Brain microvascular endothelial cell (primary cell): Measurements from ENCODE around the gene CREB5.

ENCODE experiments used
- DNase-seq: peaks from one replicate; pipeline ENCODE4 v3.0.0-alpha.2; 2020
- H3K27ac ChIP-seq: fragments of 250-450 bp; sonication (Bioruptor Pico); 2 replicates; pipeline ENCODE4 v1.5.1; 2020; ENCODE audit warnings: mild to moderate bottlenecking, moderate library complexity
- H3K27me3 ChIP-seq: fragments of 250-450 bp; sonication (Bioruptor Pico); replicated peaks from 2 replicates; pipeline ENCODE4 v1.5.1; 2020; ENCODE audit warnings: mild to moderate bottlenecking
- H3K36me3 ChIP-seq: fragments of 250-450 bp; sonication (Bioruptor Pico); replicated peaks from 2 replicates; pipeline ENCODE4 v1.5.1; 2020; ENCODE audit warnings: mild to moderate bottlenecking
- H3K4me3 ChIP-seq: 2 replicates; pipeline ENCODE4 v1.5.1; 2011; ENCODE audit warnings: low read depth, mild to moderate bottlenecking, control low read depth, low read length, moderate library complexity
- CTCF ChIP-seq: IDR thresholded peaks from 2 replicates; pipeline ENCODE4 v1.5.1; 2011; ENCODE audit warnings: low read depth, mild to moderate bottlenecking, moderate library complexity, low read length, control low read depth, inconsistent platforms; ENCODE audit errors: missing control alignments
- in situ Hi-C: cut with HindIII; loops from 2 replicates; pipeline ENCODE4 v1.10.0; 2017; ENCODE audit warnings: low sequenced_read_pairs, low pct_ligation_motif_present

Gene CREB5

GRCh38 chr7:28749638-28750037, 337.3 kb downstream of the CREB5 start:
- Histone ChIP-seq H3K36me3 (no peaks in the 10 kb centered on the region), H3K4me3 (no peak overlapping the region), H3K27me3 (no peaks in the 10 kb centered on the region), H3K27ac (no peak overlapping the region)
- no peak for DNase-seq
- no peak for TF ChIP-seq CTCF
- in situ Hi-C loops = no loop called here

- in situ Hi-C loops = no loop called here
- TF ChIP-seq CTCF = no peak
- Histone ChIP-seq H3K36me3 (no peaks in the 10 kb centered on the region), H3K27me3 (no peaks in the 10 kb centered on the region), H3K27ac (no peak overlapping the region), H3K4me3 (no peak overlapping the region)
- DNase-seq = no peak
These were observed 338.7 kb downstream of the CREB5 start for GRCh38 chr7:28750981-28751380.

- no peaks in the 10 kb centered on the region for H3K36me3 ChIP-seq
- in situ Hi-C loops = no loop called here
- H3K4me3 ChIP-seq = no peak overlapping the region
- DNase-seq = no peak
- TF ChIP-seq CTCF = no peak
- no peaks in the 10 kb centered on the region for H3K27me3 ChIP-seq
- no peak overlapping the region for H3K27ac ChIP-seq
These were observed 341.3 kb downstream of the CREB5 start for GRCh38 chr7:28753613-28754012.

GRCh38 chr7:28754027-28754426, 341.7 kb downstream of the CREB5 start:
- in situ Hi-C loops = no loop called here
- peak; percentile 39 for TF ChIP-seq CTCF
- no peak overlapping the region for H3K27ac ChIP-seq
- H3K4me3 ChIP-seq = no peak overlapping the region
- peak; percentile 50 for DNase-seq
- H3K36me3 ChIP-seq = no peaks in the 10 kb centered on the region
- no peaks in the 10 kb centered on the region for H3K27me3 ChIP-seq

GRCh38 chr7:28754447-28754846, 342.1 kb downstream of the CREB5 start:
- in situ Hi-C loops = no loop called here
- H3K27me3 ChIP-seq = no peaks in the 10 kb centered on the region
- H3K27ac ChIP-seq = no peak overlapping the region
- no peak for TF ChIP-seq CTCF
- H3K36me3 ChIP-seq = no peaks in the 10 kb centered on the region
- DNase-seq = no peak
- no peak overlapping the region for H3K4me3 ChIP-seq

GRCh38 chr7:28755255-28755654, 342.9 kb downstream of the CREB5 start:
- no peak for TF ChIP-seq CTCF
- peak; percentile 14 for DNase-seq
- Histone ChIP-seq H3K27me3 (no peaks in the 10 kb centered on the region), H3K4me3 (no peak overlapping the region), H3K36me3 (no peaks in the 10 kb centered on the region), H3K27ac (no peak overlapping the region)
- in situ Hi-C loops = no loop called here
